ENCODE data around the gene PC. TPM values are rescaled to one million over a fixed set of nuclear protein-coding genes. Genes with fewer than 3 reads are reported as not detected.

The PC gene
- total RNA-seq, 4 donors from 2014 or later, result 13.5 to 43.0 (median 27.5) TPM

GRCh38 chr11:66851239-66851596, 107.0 kb downstream of the PC start:
- intact Hi-C loops (cut with DNase I), result no loop called here
- 86% methylated on average over 3 of the region's 4 CpGs; no CpG with 5 or more reads in 1 of the 2 donors for WGBS, 2 donors
- DNase-seq, result no peak

GRCh38 chr11:66850588-66851238, 107.5 kb downstream of the PC start:
- no peaks in the 10 kb centered on the region for H3K27me3 ChIP-seq
- 80 to 85% methylated on average over 2 to 14 of the region's 23 CpGs for WGBS, 2 donors
- intact Hi-C loops (cut with DNase I), result no loop called here
- peaks cover 0 to 53% (median 0%) of the 10 kb centered on the region in 3 donors for H3K36me3 ChIP-seq
- TF ChIP-seq POLR2A (IDR thresholded peaks at IDR 0.05), result no peak
- TF ChIP-seq CTCF (IDR thresholded peaks at IDR 0.05), result no peak
- H3K4me1 ChIP-seq, result peaks cover 7 to 30% (median 7%) of the 10 kb centered on the region in 3 donors
- no peak overlapping the region for H3K4me3 ChIP-seq
- DNase-seq, result no peak
- no peaks in the 10 kb centered on the region for H3K9me3 ChIP-seq
- H3K27ac ChIP-seq, result no peak overlapping the region

More at GRCh38 chr11:66851239-66851596, 107.0 kb downstream of the PC start:
- no peaks in the 10 kb centered on the region for H3K9me3 ChIP-seq
- H3K27me3 ChIP-seq, result no peaks in the 10 kb centered on the region
- peaks cover 0 to 48% (median 0%) of the 10 kb centered on the region in 3 donors for H3K36me3 ChIP-seq
- TF ChIP-seq CTCF (IDR thresholded peaks at IDR 0.05) (no peak), POLR2A (IDR thresholded peaks at IDR 0.05) (no peak)
- H3K27ac ChIP-seq, result no peak overlapping the region
- H3K4me3 ChIP-seq, result no peak overlapping the region
- H3K4me1 ChIP-seq, result peaks cover 9 to 30% (median 10%) of the 10 kb centered on the region in 3 donors

- Histone ChIP-seq H3K4me3 (no peak overlapping the region), H3K27ac (no peak overlapping the region), H3K4me1 (peaks cover 2 to 30% (median 2%) of the 10 kb centered on the region in 3 donors), H3K27me3 (no peaks in the 10 kb centered on the region), H3K36me3 (peaks cover 0 to 58% (median 0%) of the 10 kb centered on the region in 3 donors), H3K9me3 (no peaks in the 10 kb centered on the region)
- DNase-seq, result no peak
- WGBS, 2 donors, result 87 to 93% methylated on average over 5 to 6 of the region's 10 CpGs
- intact Hi-C loops (cut with DNase I), result no loop called here
- TF ChIP-seq POLR2A (IDR thresholded peaks at IDR 0.05) (no peak), CTCF (IDR thresholded peaks at IDR 0.05) (no peak)
Measured at GRCh38 chr11:66850235-66850587, 108.0 kb downstream of the PC start.

GRCh38 chr11:66849501-66850234, 108.5 kb downstream of the PC start:
- peaks cover 0 to 63% (median 0%) of the 10 kb centered on the region in 3 donors for H3K36me3 ChIP-seq
- H3K4me3 ChIP-seq, result no peak overlapping the region
- no peak for DNase-seq
- no peaks in the 10 kb centered on the region for H3K9me3 ChIP-seq
- TF ChIP-seq CTCF (IDR thresholded peaks at IDR 0.05) (no peak), POLR2A (IDR thresholded peaks at IDR 0.05) (no peak)
- 81 to 96% methylated on average over 5 to 8 of the region's 22 CpGs for WGBS, 2 donors
- no peaks in the 10 kb centered on the region for H3K27me3 ChIP-seq
- H3K27ac ChIP-seq, result no peak overlapping the region
- H3K4me1 ChIP-seq, result peaks cover 2 to 32% (median 2%) of the 10 kb centered on the region in 3 donors
- intact Hi-C loops (cut with DNase I), result no loop called here
